Measurements from ENCODE around the gene GRIK4. TPM values are rescaled to one million over a fixed set of nuclear protein-coding genes. Genes with fewer than 3 reads are reported as not detected.

The GRIK4 gene
- total and polyA plus RNA-seq, 9 of the 15 experiments (the other 6 are each of a cell fraction or from before 2014, with no cell fraction given), result not detected

DNA sequence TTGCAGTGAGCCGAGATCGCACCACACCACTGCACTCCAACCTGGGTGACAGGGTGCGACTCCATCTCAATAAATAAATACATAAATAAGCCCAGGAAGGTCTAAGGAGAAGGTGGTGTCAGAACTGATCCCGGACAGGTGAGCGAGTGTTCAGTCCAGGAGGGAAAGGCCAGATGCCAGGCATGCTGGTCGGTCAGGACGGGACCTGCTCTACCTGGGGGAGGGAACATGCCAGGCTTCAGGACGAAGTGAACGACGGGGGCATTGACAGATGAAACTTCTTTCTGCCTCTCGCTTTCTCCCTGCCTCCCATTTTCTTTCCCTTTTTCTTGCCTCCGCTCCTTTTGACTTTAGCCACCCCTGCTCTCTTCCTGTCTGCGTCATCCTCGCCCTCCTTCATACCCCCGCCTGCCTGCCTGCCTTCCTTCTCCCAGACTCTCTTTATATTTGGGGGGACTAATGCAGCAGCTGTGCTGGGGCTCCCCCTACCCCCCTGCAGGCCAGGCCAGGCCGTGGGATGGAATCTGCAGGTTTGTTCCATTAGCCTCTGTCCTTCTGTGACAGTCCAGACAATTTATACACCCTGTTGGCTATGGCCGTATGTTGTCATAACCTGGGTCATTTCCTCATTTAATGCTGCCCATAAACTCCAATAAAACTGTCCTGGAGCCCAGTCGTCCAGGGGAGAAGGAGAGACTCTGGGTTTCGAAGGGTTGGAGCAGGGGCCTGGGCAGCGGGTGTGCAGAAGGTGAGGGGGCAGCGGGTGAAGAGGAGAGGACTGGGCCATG lies 303.2 kb downstream of the GRIK4 start:
- ATAC-seq (no peak), FAIRE-seq (no peak), DNase-seq (ENCODE audit: extremely low read depth in 1 of 4, low spot score in 3 of 4) (no peak)
- no TSS peak for BruUV-seq (replicated peaks)
- H3K4me3 ChIP-seq, result no peak overlapping the region
- POLR2A ChIA-PET, result interaction anchor here (0.6 to 0.8 kb wide), 2 partner anchors 103 to 424 kb away, joined by 3 read pairs; no protein-coding TSS in a partner anchor
- no peaks in the 10 kb centered on the region for H3K9me3 ChIP-seq (replicated peaks; ENCODE audit: control insufficient read depth, insufficient read depth, low read depth, low read length)
- in situ Hi-C loops (cut with MboI) (no loop called here), intact Hi-C loops (cut with micrococcal nuclease) (no loop called here)
- H3K79me2 ChIP-seq (ENCODE audit: control insufficient read depth, insufficient read depth, low read length), result no peaks in the 10 kb centered on the region
- no peak overlapping the region for H3K27ac ChIP-seq (ENCODE audit: extremely low read depth, low read depth, low read length)
- H3K9ac ChIP-seq (ENCODE audit: insufficient read depth in 1 of 2, low read depth in 2 of 2, low read length in 2 of 2), result no peak overlapping the region
- under 1% methylated on average over 19 of the region's 21 CpGs for WGBS (ENCODE audit: insufficient coverage, low coverage, missing lambda C conversion rate)
- CTCF ChIA-PET (ENCODE audit: low intra/inter-chr PET ratio), result no interaction called here
- no peak for TF ChIP-seq SMAD4 (CRISPR knock-in tag; conservative IDR thresholded peaks at IDR 0.05)
- TF ChIP-seq ZNF561 (CRISPR knock-in tag; conservative IDR thresholded peaks at IDR 0.05), result no peak
- TF ChIP-seq, protein P1, sequence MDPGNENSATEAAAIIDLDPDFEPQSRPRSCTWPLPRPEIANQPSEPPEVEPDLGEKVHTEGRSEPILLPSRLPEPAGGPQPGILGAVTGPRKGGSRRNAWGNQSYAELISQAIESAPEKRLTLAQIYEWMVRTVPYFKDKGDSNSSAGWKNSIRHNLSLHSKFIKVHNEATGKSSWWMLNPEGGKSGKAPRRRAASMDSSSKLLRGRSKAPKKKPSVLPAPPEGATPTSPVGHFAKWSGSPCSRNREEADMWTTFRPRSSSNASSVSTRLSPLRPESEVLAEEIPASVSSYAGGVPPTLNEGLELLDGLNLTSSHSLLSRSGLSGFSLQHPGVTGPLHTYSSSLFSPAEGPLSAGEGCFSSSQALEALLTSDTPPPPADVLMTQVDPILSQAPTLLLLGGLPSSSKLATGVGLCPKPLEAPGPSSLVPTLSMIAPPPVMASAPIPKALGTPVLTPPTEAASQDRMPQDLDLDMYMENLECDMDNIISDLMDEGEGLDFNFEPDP (CRISPR knock-in tag; IDR thresholded peaks at IDR 0.05), result no peak
- TF ChIP-seq ILK (tag; IDR thresholded peaks at IDR 0.05; ENCODE audit: borderline replicate concordance, low read depth), result no peak
- no peak for TF ChIP-seq CBX3 (IDR thresholded peaks at IDR 0.05; ENCODE audit: borderline replicate concordance in 1 of 2, low read length in 2 of 2)
- no peaks in the 10 kb centered on the region for H3K9me1 ChIP-seq (ENCODE audit: control insufficient read depth, insufficient read depth, low read length)
- H3K4me1 ChIP-seq (replicated peaks in 1 of 2; ENCODE audit: control insufficient read depth in 2 of 2, insufficient read depth in 2 of 2, low read length in 2 of 2), result no peaks in the 10 kb centered on the region
- no peak overlapping the region for H3K4me2 ChIP-seq (ENCODE audit: insufficient read depth, low read length)
- no peaks in the 10 kb centered on the region; the same call in 1 of the 2 replicates for H4K20me1 ChIP-seq (replicated peaks; ENCODE audit: control insufficient read depth, insufficient read depth, low read length)
- peaks cover 14 to 50% of the 10 kb centered on the region in 2 experiments; a peak in 3 of 5 replicates for H3K27me3 ChIP-seq (ENCODE audit: control insufficient read depth in 2 of 2, insufficient read depth in 2 of 2, low read length in 2 of 2)
- no peaks in the 10 kb centered on the region for H3K36me3 ChIP-seq (ENCODE audit: control insufficient read depth, insufficient read depth, low read length)
- no peak overlapping the region for H2AFZ ChIP-seq (ENCODE audit: low read depth, low read length)

Data from K562 (cell line).